HUES48 (cell line): ENCODE data around the gene PTCD3.

ENCODE experiments used
- H3K27ac ChIP-seq: one replicate; pipeline ENCODE4 v1.7.0; 2013; ENCODE audit warnings: low read depth, low read length, inconsistent platforms
- H3K27me3 ChIP-seq: 2 replicates; pipeline ENCODE4 v1.6.1; 2013; ENCODE audit warnings: mild to moderate bottlenecking, low read length; ENCODE audit not compliant: control insufficient read depth, insufficient read depth
- H3K36me3 ChIP-seq: 2 replicates; pipeline ENCODE4 v1.6.1; 2013; ENCODE audit warnings: low read length; ENCODE audit not compliant: control insufficient read depth, insufficient read depth
- H3K4me1 ChIP-seq: 2 replicates; pipeline ENCODE4 v1.6.1; 2013; ENCODE audit warnings: mild to moderate bottlenecking, low read length; ENCODE audit not compliant: control insufficient read depth, insufficient read depth
- H3K4me3 ChIP-seq: 2 replicates; pipeline ENCODE4 v1.5.1; 2013; ENCODE audit warnings: mild to moderate bottlenecking, low read depth, low read length
- H3K9ac ChIP-seq: 2 replicates; pipeline ENCODE4 v1.6.1; 2013; ENCODE audit warnings: mild to moderate bottlenecking, low read depth, low read length, moderate library complexity
- H3K9me3 ChIP-seq: 2 replicates; pipeline ENCODE4 v1.6.1; 2013; ENCODE audit warnings: low read length; ENCODE audit not compliant: control insufficient read depth, insufficient read depth

The PTCD3 gene

DNA sequence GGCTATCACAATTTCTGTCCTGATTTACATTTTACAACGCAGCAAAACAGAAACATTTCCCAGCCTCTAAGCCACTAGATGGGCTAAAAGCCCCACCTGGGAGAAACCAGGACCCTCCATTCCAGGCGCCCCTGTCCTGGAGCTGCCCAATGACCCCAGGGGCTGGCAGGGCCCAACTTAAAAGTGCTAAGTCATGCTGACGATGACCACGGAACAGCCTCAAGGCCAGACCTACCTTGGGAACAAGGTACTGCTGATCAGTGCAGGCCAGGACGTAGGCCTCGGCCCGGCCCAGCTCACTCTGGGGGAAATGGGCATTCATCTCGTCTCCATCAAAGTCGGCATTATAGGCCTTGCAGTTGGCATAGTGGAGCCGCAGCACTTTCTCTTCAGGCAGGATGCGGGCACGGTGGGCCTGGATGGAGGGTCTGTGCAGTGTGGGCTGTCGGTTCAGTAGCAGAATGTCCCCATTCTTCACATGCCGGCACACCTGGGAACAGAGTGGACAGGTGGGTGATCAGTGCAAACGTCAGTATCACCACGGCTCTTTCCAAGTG is 36.2 kb upstream of the PTCD3 start:
- no peak overlapping the region for H3K4me3 ChIP-seq
- H3K4me1 ChIP-seq, result no peaks in the 10 kb centered on the region
- H3K27ac ChIP-seq, result no peak overlapping the region
- no peaks in the 10 kb centered on the region for H3K9me3 ChIP-seq
- H3K36me3 ChIP-seq, result peaks cover 100% of the 10 kb centered on the region
- H3K9ac ChIP-seq, result no peak overlapping the region
- H3K27me3 ChIP-seq, result no peaks in the 10 kb centered on the region

- H3K27ac ChIP-seq, result no peak overlapping the region
- no peaks in the 10 kb centered on the region for H3K4me1 ChIP-seq
- H3K27me3 ChIP-seq, result no peaks in the 10 kb centered on the region
- H3K9ac ChIP-seq, result no peak overlapping the region
- peaks cover 97% of the 10 kb centered on the region for H3K36me3 ChIP-seq
- H3K4me3 ChIP-seq, result no peak overlapping the region
- no peaks in the 10 kb centered on the region for H3K9me3 ChIP-seq
Measured at GRCh38 chr2:86070868-86071267, 35.2 kb upstream of the PTCD3 start.

DNA sequence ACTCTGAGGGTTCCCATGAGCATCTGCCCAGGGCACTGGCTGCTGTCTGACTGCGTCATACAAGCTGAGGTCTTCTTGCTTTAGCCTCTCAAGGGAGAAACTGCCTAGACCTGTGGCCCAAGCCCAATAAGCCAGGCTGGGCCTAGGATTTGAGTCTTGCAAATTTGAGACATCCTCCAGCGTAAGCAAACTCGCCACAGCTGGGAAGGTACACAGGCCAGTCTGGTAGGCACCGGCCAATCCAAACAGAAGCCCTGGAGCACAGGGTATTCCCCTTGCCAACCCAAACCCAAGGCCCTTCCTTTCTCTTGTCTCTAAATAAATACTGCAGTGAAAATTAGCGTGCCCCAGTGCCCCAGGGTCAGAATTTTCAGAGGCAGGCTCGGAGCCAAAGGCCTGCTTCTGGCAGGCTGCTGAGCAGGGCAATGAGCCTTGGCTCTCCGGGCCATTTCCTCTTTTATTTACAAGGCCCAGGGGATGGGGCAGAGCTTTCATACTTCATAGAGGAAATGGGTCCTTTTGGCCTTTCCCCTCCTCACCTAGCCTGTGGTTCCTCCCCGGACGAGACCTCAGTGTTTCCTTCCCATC is 33.7 kb upstream of the PTCD3 start:
- no peaks in the 10 kb centered on the region for H3K4me1 ChIP-seq
- no peak overlapping the region for H3K9ac ChIP-seq
- H3K9me3 ChIP-seq, result no peaks in the 10 kb centered on the region
- H3K27ac ChIP-seq, result no peak overlapping the region
- peaks cover 97% of the 10 kb centered on the region for H3K36me3 ChIP-seq
- no peak overlapping the region for H3K4me3 ChIP-seq
- H3K27me3 ChIP-seq, result no peaks in the 10 kb centered on the region

DNA sequence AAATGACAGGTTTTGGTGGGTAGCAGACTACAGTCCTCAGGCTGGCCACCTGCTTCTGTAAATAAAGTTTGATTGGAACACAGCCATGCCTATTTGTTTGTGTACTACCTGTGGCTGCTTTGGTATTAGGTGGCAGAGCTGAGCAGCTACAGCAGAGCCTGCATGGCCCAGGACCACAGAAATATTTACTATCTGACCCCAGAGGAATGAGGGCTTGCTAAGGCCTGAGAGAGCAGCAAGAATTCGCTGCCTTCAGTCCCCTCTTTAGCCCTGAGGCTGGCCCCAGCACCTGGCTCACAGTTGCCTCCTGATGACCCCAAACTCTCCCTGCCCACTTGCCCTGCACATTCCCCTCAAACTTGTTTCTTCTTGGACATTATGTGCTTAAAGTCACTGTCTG is 32.8 kb upstream of the PTCD3 start:
- Histone ChIP-seq H3K9ac (no peak overlapping the region), H3K9me3 (no peaks in the 10 kb centered on the region), H3K4me1 (no peaks in the 10 kb centered on the region), H3K27ac (no peak overlapping the region), H3K4me3 (no peak overlapping the region), H3K36me3 (peaks cover 97% of the 10 kb centered on the region), H3K27me3 (no peaks in the 10 kb centered on the region)

DNA sequence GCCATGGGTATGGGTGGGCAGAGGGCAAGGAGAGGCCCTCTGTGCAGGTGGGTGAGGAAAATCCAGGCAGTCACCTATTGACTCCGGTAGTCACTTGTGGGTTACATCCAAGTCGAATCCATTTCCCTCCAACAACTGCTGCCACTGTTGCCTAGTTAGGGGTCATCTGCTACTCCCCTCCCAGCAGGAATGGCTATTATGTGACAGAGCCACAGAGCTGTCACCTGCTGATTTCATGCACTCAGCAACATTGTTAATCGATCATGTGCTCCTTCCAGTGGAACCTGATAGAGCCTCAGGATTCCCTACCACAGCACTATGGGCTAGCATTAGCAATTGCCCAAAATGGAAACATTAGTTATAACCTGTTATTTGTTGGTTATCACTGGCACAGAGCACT is 31.8 kb upstream of the PTCD3 start:
- H3K9ac ChIP-seq, result no peak overlapping the region
- no peaks in the 10 kb centered on the region for H3K4me1 ChIP-seq
- no peaks in the 10 kb centered on the region for H3K9me3 ChIP-seq
- H3K27me3 ChIP-seq, result no peaks in the 10 kb centered on the region
- H3K27ac ChIP-seq, result no peak overlapping the region
- no peak overlapping the region for H3K4me3 ChIP-seq
- peaks cover 97% of the 10 kb centered on the region for H3K36me3 ChIP-seq

GRCh38 chr2:86074811-86075210 is 31.2 kb upstream of the PTCD3 start:
- no peaks in the 10 kb centered on the region for H3K9me3 ChIP-seq
- no peaks in the 10 kb centered on the region for H3K27me3 ChIP-seq
- H3K4me1 ChIP-seq, result no peaks in the 10 kb centered on the region
- H3K4me3 ChIP-seq, result no peak overlapping the region
- H3K36me3 ChIP-seq, result peaks cover 97% of the 10 kb centered on the region
- no peak overlapping the region for H3K9ac ChIP-seq
- H3K27ac ChIP-seq, result no peak overlapping the region

- Histone ChIP-seq H3K9ac (no peak overlapping the region), H3K36me3 (peaks cover 97% of the 10 kb centered on the region)
Measured at GRCh38 chr2:86075886-86076285, 30.1 kb upstream of the PTCD3 start.

DNA sequence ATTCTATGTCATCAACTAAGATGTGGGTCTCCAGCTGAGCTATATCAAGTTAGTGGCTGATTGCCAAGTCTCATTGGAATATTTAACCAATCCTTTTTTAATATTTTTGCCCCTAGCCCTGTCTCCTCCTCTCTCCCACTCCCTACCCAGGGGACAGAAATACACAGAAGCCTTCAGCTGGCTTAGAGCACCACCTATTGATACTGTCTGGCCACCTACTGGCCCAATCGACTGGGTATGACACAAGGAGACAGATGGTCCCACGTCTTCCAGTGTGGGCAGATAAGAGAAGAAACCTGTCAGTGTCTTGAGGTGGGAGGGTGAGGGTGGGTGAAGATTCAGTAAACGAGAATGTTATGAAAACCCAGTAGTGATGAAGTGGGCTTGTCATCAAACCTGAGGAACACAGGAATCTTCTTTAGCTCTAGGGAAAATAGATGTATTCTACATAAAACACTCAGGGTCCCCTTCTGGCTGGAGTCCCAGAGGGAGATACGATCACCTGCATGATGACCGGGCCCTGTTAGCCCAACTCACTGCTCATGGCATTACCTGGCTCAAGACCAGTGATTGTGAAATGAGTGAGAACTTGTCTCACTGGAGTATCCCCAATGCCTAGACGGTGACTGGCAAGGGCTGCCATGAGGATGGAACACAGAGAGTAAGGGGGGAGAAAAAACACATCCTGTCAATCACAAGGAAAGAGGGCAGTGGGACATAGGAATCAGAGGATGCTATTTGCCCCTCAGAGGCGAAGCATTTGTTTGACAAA is 27.1 kb upstream of the PTCD3 start:
- peaks cover 95% of the 10 kb centered on the region for H3K36me3 ChIP-seq
- no peaks in the 10 kb centered on the region for H3K9me3 ChIP-seq
- H3K4me3 ChIP-seq, result no peak overlapping the region
- no peak overlapping the region for H3K9ac ChIP-seq
- no peaks in the 10 kb centered on the region for H3K27me3 ChIP-seq
- no peaks in the 10 kb centered on the region for H3K4me1 ChIP-seq
- no peak overlapping the region for H3K27ac ChIP-seq

More at GRCh38 chr2:86075886-86076285, 30.1 kb upstream of the PTCD3 start:
- H3K9me3 ChIP-seq, result no peaks in the 10 kb centered on the region
- H3K27me3 ChIP-seq, result no peaks in the 10 kb centered on the region
- H3K27ac ChIP-seq, result no peak overlapping the region
- no peak overlapping the region for H3K4me3 ChIP-seq
- H3K4me1 ChIP-seq, result no peaks in the 10 kb centered on the region

DNA sequence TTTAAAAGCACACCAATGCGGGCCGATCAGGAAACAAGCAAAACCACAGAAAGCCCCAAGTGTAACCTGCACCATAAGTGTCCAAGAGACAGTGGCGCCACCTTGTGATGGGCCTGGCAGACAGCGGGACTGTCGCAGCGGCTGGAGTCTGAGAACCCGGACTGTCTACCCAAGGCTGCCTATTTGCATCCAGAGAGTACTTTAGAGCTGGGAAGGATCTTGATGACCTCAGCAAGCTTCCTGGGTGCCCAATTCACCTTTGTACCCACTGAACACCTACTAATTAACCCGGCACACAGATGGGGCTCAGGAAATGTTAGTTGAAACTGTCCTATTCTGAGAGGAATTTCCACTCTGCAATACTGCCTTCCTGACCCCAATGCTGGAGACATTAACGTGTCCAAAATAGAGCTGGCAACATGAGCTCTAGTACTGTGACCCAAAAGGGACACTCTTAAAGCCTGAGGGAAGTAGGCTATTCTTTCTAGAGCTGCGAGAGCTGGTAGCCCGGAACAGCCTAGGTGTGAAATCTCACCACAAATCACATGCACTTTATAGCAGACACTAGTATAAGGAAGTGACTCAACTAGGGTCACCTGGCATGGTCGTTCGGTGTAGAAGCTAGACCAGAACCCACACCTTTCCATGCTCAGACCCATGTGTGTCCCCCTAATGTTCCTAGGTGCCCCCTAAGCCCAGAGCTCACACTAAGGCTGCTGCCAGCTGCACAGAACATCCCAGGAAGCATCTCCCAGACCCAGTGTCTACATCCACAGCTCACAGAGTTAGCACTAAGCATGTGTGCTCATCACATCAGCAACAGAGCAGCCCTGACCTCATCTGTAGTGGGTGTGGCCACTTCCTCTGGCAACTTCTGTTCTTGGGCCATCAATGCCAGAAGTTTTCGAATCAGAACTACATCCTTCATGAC is 25.8 kb upstream of the PTCD3 start:
- Histone ChIP-seq H3K27ac (no peak overlapping the region), H3K36me3 (peaks cover 85% of the 10 kb centered on the region), H3K27me3 (no peaks in the 10 kb centered on the region), H3K4me3 (no peak overlapping the region), H3K9ac (no peak overlapping the region), H3K9me3 (no peaks in the 10 kb centered on the region), H3K4me1 (no peaks in the 10 kb centered on the region)

- Histone ChIP-seq H3K27me3 (no peaks in the 10 kb centered on the region), H3K4me1 (no peaks in the 10 kb centered on the region), H3K27ac (no peak overlapping the region), H3K9ac (no peak overlapping the region), H3K36me3 (peaks cover 85% of the 10 kb centered on the region), H3K4me3 (no peak overlapping the region), H3K9me3 (no peaks in the 10 kb centered on the region)
Measured at GRCh38 chr2:86081724-86082123, 24.3 kb upstream of the PTCD3 start.
